Mesendoderm (in vitro differentiated cells): ENCODE measurements around the gene AKNA.

Experiments
- DNase-seq: peaks from one replicate; pipeline ENCODE4 v3.0.0; 2013
- H2AK5ac ChIP-seq: 2 replicates; pipeline ENCODE4 v1.6.1; 2013; ENCODE audit warnings: low read length, inconsistent platforms
- H2BK120ac ChIP-seq: 2 replicates; pipeline ENCODE4 v1.6.1; 2013; ENCODE audit warnings: low read depth, mild to moderate bottlenecking, low read length, moderate library complexity, mixed read lengths
- H2BK15ac ChIP-seq: replicated peaks from 2 replicates; pipeline ENCODE4 v1.6.1; 2013; ENCODE audit warnings: low read depth, mild to moderate bottlenecking, moderate library complexity
- H2BK5ac ChIP-seq: 2 replicates; pipeline ENCODE4 v1.6.1; 2013; ENCODE audit warnings: low read length, inconsistent platforms
- H3K18ac ChIP-seq: 2 replicates; pipeline ENCODE4 v1.6.1; 2013; ENCODE audit warnings: mild to moderate bottlenecking, low read length, mixed read lengths
- H3K23ac ChIP-seq: one replicate; pipeline ENCODE4 v1.6.1; 2013; ENCODE audit warnings: low read length
- H3K27ac ChIP-seq: 2 replicates; pipeline ENCODE4 v1.5.1; 2013; ENCODE audit warnings: low read depth, mild to moderate bottlenecking, inconsistent platforms, low read length, moderate library complexity
- H3K27me3 ChIP-seq: 2 replicates; pipeline ENCODE4 v1.6.1; 2013; ENCODE audit warnings: low read length, control low read depth, mild to moderate bottlenecking, inconsistent platforms; ENCODE audit not compliant: insufficient read depth, poor library complexity
- H3K36me3 ChIP-seq: 2 replicates; pipeline ENCODE4 v1.6.1; 2013; ENCODE audit warnings: low read length, inconsistent platforms; ENCODE audit not compliant: control insufficient read depth, insufficient read depth
- H3K4ac ChIP-seq: one replicate; pipeline ENCODE4 v1.6.1; 2013; ENCODE audit warnings: low read depth, mild to moderate bottlenecking, low read length, moderate library complexity
- H3K4me1 ChIP-seq: 2 replicates; pipeline ENCODE4 v1.6.1; 2013; ENCODE audit warnings: low read depth, low read length, inconsistent platforms; ENCODE audit not compliant: control insufficient read depth
- H3K4me2 ChIP-seq: 2 replicates; pipeline ENCODE4 v1.6.1; 2013; ENCODE audit warnings: low read length
- H3K4me3 ChIP-seq: 2 replicates; pipeline ENCODE4 v1.5.1; 2013; ENCODE audit warnings: mild to moderate bottlenecking, low read length
- H3K56ac ChIP-seq: one replicate; pipeline ENCODE4 v1.6.1; 2013; ENCODE audit warnings: low read length
- H3K79me1 ChIP-seq: 2 replicates; pipeline ENCODE4 v1.6.1; 2013; ENCODE audit warnings: low read length, inconsistent platforms
- H3K79me2 ChIP-seq: 2 replicates; pipeline ENCODE4 v1.6.1; 2013; ENCODE audit warnings: mild to moderate bottlenecking, low read length; ENCODE audit not compliant: control insufficient read depth, insufficient read depth
- H3K9ac ChIP-seq: 2 replicates; pipeline ENCODE4 v1.6.1; 2013; ENCODE audit warnings: low read length, inconsistent platforms
- H4K5ac ChIP-seq: one replicate; pipeline ENCODE4 v1.6.1; 2013; ENCODE audit warnings: low read length
- H4K8ac ChIP-seq: one replicate; pipeline ENCODE4 v1.6.1; 2013; ENCODE audit warnings: low read depth, mild to moderate bottlenecking, control low read depth, low read length, moderate library complexity
- WGBS: extraction: QIAGEN DNeasy Blood & Tissue Kit; methylation state at CpG from one replicate; pipeline ENCODE4 v1.1.7; 2013; ENCODE audit warnings: low lambda C conversion rate, missing lambda C conversion rate; ENCODE audit not compliant: insufficient coverage; ENCODE audit errors: extremely low coverage; 5-methylcytosine and 5-hydroxymethylcytosine counted together

The AKNA gene

GRCh38 chr9:114294664-114295063, 93.1 kb downstream of the AKNA start:
- H4K5ac ChIP-seq: no peak overlapping the region
- H3K56ac ChIP-seq: no peak overlapping the region
- no peak overlapping the region for H3K9ac ChIP-seq
- H4K8ac ChIP-seq: no peak overlapping the region
- H3K27ac ChIP-seq: no peak overlapping the region
- H2BK15ac ChIP-seq: no peak overlapping the region
- H3K4me3 ChIP-seq: no peak overlapping the region
- H3K4me1 ChIP-seq: no peaks in the 10 kb centered on the region
- DNase-seq: no peak
- no peaks in the 10 kb centered on the region for H3K27me3 ChIP-seq
- H3K4me2 ChIP-seq: no peak overlapping the region
- H3K4ac ChIP-seq: no peak overlapping the region
- no peak overlapping the region for H2BK5ac ChIP-seq
- H2AK5ac ChIP-seq: no peak overlapping the region
- H3K18ac ChIP-seq: no peak overlapping the region
- no peaks in the 10 kb centered on the region for H3K36me3 ChIP-seq
- H3K23ac ChIP-seq: no peak overlapping the region
- H3K79me2 ChIP-seq: no peaks in the 10 kb centered on the region
- no peak overlapping the region for H2BK120ac ChIP-seq
- no peaks in the 10 kb centered on the region for H3K79me1 ChIP-seq

- WGBS: no CpG with 5 or more reads among the region's 11 CpGs
- Histone ChIP-seq H2BK5ac (no peak overlapping the region), H3K27me3 (no peaks in the 10 kb centered on the region), H2BK120ac (no peak overlapping the region), H3K4me3 (no peak overlapping the region), H3K4ac (no peak overlapping the region), H3K4me1 (no peaks in the 10 kb centered on the region), H3K79me1 (no peaks in the 10 kb centered on the region), H2AK5ac (no peak overlapping the region), H4K8ac (no peak overlapping the region), H3K27ac (no peak overlapping the region), H3K79me2 (no peaks in the 10 kb centered on the region), H4K5ac (no peak overlapping the region), H3K56ac (no peak overlapping the region), H3K18ac (no peak overlapping the region), H3K9ac (no peak overlapping the region), H2BK15ac (no peak overlapping the region), H3K23ac (no peak overlapping the region), H3K36me3 (no peaks in the 10 kb centered on the region), H3K4me2 (no peak overlapping the region)
- DNase-seq: no peak
Measured at GRCh38 chr9:114291886-114292590, 95.7 kb downstream of the AKNA start.

- Histone ChIP-seq H2BK5ac (no peak overlapping the region), H3K4me1 (no peaks in the 10 kb centered on the region), H3K27ac (no peak overlapping the region), H3K27me3 (no peaks in the 10 kb centered on the region), H3K4me3 (no peak overlapping the region), H3K9ac (no peak overlapping the region), H2BK15ac (no peak overlapping the region), H3K79me2 (no peaks in the 10 kb centered on the region), H3K18ac (no peak overlapping the region), H3K36me3 (no peaks in the 10 kb centered on the region), H2BK120ac (no peak overlapping the region), H4K5ac (no peak overlapping the region), H2AK5ac (no peak overlapping the region), H3K23ac (no peak overlapping the region), H3K4me2 (no peak overlapping the region), H4K8ac (no peak overlapping the region), H3K79me1 (no peaks in the 10 kb centered on the region), H3K56ac (no peak overlapping the region), H3K4ac (no peak overlapping the region)
- no CpG with 5 or more reads among the region's 12 CpGs for WGBS
- peak; percentile 71 for DNase-seq
Measured at GRCh38 chr9:114291064-114291474, 96.7 kb downstream of the AKNA start.

- no peaks in the 10 kb centered on the region for H3K4me1 ChIP-seq
- no peak overlapping the region for H3K27ac ChIP-seq
- H2AK5ac ChIP-seq: no peak overlapping the region
- H4K5ac ChIP-seq: no peak overlapping the region
- no peak overlapping the region for H2BK5ac ChIP-seq
- H3K79me2 ChIP-seq: no peaks in the 10 kb centered on the region
- H3K4ac ChIP-seq: no peak overlapping the region
- no peak overlapping the region for H2BK120ac ChIP-seq
- H2BK15ac ChIP-seq: no peak overlapping the region
- H3K27me3 ChIP-seq: no peaks in the 10 kb centered on the region
- no peak for DNase-seq
- no peaks in the 10 kb centered on the region for H3K79me1 ChIP-seq
- no CpG with 5 or more reads among the region's 7 CpGs for WGBS
- no peak overlapping the region for H3K56ac ChIP-seq
- H3K4me3 ChIP-seq: no peak overlapping the region
- H3K4me2 ChIP-seq: no peak overlapping the region
- no peaks in the 10 kb centered on the region for H3K36me3 ChIP-seq
- no peak overlapping the region for H3K9ac ChIP-seq
- no peak overlapping the region for H3K18ac ChIP-seq
- H4K8ac ChIP-seq: no peak overlapping the region
- no peak overlapping the region for H3K23ac ChIP-seq
Measured at GRCh38 chr9:114290561-114290986, 97.2 kb downstream of the AKNA start.

GRCh38 chr9:114289571-114290481, 98.0 kb downstream of the AKNA start:
- Histone ChIP-seq H2BK15ac (no peak overlapping the region), H3K27ac (no peak overlapping the region), H2BK5ac (no peak overlapping the region), H4K5ac (no peak overlapping the region), H3K9ac (no peak overlapping the region), H3K79me1 (no peaks in the 10 kb centered on the region), H3K23ac (no peak overlapping the region), H3K4me2 (no peak overlapping the region), H2AK5ac (no peak overlapping the region), H3K36me3 (no peaks in the 10 kb centered on the region), H3K4ac (no peak overlapping the region), H4K8ac (no peak overlapping the region), H3K4me3 (no peak overlapping the region), H3K18ac (no peak overlapping the region), H3K27me3 (no peaks in the 10 kb centered on the region), H3K79me2 (no peaks in the 10 kb centered on the region), H3K4me1 (no peaks in the 10 kb centered on the region), H3K56ac (no peak overlapping the region), H2BK120ac (no peak overlapping the region)
- DNase-seq: no peak
- no CpG with 5 or more reads among the region's 13 CpGs for WGBS
